Stimulated activated naive B cell treated with anti-CD40 and anti-IgM and Interleukin-4, amounts not matched to agents 10 μg/mL and 1 μg/mL and 100 μg/mL, for 72 hours (primary cell): ENCODE measurements around the gene PDE3B.
"Not testable (repeated sequence)": the region's sequence is repeated elsewhere in the genome, so short reads cannot be mapped to it uniquely, and the experiment has no call there.

ENCODE experiments used
- ATAC-seq, 2 donors: fragments of 150-1000 bp; cut with Tn5 transposase; replicated peaks; 2 replicates each; pipeline ENCODE4 v1.10.0; 2021; ENCODE audit warnings: moderate library complexity in 1 of 2
- DNase-seq: peaks from one replicate; pipeline ENCODE4 v3.0.0; 2021
- H3K27ac Mint-ChIP-seq: one replicate; pipeline ENCODE4 v1.8.0; 2022; ENCODE audit warnings: mild to moderate bottlenecking, mixed read lengths
- H3K27me3 Mint-ChIP-seq, 2 donors: one replicate each; pipeline ENCODE4 v1.8.0; 2022; ENCODE audit warnings: mixed read lengths in 2 of 2
- H3K36me3 Mint-ChIP-seq, 2 donors: one replicate each; pipeline ENCODE4 v1.8.0; 2022; ENCODE audit warnings: mixed read lengths in 2 of 2, mild to moderate bottlenecking in 1 of 2
- H3K4me1 Mint-ChIP-seq, 2 donors: one replicate each; pipeline ENCODE4 v1.8.0; 2022; ENCODE audit warnings: mixed read lengths in 2 of 2, mild to moderate bottlenecking in 1 of 2
- H3K4me3 Mint-ChIP-seq, 2 donors: one replicate each; pipeline ENCODE4 v1.8.0; 2022; ENCODE audit warnings: mild to moderate bottlenecking in 2 of 2, mixed read lengths in 2 of 2, moderate library complexity in 1 of 2
- H3K9me3 Mint-ChIP-seq, 2 donors: one replicate each; pipeline ENCODE4 v1.8.0; 2022; ENCODE audit warnings: mixed read lengths in 2 of 2, mild to moderate bottlenecking in 1 of 2

PDE3B gene

DNA sequence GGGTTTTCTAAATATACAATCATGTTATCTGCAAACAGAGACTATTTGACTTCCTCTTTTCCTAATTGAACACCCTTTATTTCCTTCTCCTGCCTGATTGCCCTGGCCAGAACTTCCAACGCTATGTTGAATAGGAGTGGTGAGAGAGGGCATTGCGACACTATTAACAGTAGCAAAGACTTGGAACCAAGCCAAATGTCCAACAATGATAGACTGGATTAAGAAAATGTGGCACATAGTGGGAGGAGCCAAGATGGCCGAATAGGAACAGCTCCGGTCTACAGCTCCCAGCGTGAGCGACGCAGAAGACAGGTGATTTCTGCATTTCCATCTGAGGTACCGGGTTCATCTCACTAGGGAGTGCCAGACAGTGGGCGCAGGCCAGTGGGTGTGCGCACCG, 72.1 kb downstream of the PDE3B start:
- not testable (repeated sequence) for H3K4me3 Mint-ChIP-seq, H3K27ac Mint-ChIP-seq, DNase-seq, H3K36me3 Mint-ChIP-seq, ATAC-seq, H3K27me3 Mint-ChIP-seq, H3K9me3 Mint-ChIP-seq
- H3K4me1 Mint-ChIP-seq: peaks cover 4 to 18% of the 10 kb centered on the region in 2 donors

DNA sequence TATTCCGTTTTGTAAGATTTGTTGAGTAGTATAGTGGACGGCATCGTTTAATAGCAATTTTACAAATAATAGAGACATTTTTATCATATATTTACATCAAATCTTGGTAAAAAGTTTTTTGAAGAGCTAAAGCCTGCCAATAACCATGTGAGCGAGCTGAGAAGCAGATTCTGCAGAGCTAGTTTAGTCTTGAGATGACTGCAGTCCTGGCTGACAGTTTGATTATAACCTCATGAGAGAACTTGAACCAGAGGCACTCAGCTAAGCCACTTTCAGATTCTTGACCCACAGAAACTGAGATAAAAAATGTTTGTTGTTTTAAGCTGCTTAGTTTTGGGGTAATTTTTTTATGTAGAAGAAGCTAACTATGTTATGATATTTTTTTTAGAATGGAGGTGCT, 78.9 kb downstream of the PDE3B start:
- Mint-ChIP-seq H3K4me1 (no peaks in the 10 kb centered on the region), H3K27me3 (peaks cover 0 to 6% of the 10 kb centered on the region in 2 donors), H3K36me3 (peaks cover 0 to 1% of the 10 kb centered on the region in 2 donors), H3K9me3 (no peaks in the 10 kb centered on the region), H3K27ac (no peak overlapping the region), H3K4me3 (no peak overlapping the region)
- DNase-seq: no peak
- no peak for ATAC-seq

DNA sequence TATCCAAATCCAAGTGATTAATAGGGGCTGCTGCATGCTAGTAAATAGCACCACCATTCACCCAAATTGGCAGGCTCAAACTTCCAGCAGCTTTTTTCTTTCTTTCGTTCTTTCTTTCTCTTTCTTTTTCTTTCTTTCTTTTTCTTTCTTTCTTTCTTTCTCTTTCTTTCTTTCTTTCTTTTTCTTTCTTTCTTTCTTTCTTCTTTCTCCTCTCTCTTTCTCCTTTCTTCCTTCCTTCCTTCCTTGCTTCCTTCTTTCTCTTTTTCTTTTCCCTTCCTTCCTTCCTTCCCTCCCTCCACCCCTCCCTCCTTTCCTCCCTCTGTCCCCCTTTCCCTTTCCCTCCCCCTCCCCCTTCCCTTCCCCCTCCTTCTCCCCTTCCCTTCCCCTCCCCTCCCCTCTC, 81.5 kb downstream of the PDE3B start:
- Mint-ChIP-seq H3K9me3 (no peaks in the 10 kb centered on the region), H3K4me3 (no peak overlapping the region), H3K27ac (no peak overlapping the region), H3K36me3 (peaks cover 0 to 1% of the 10 kb centered on the region in 2 donors), H3K4me1 (peaks cover 3 to 6% of the 10 kb centered on the region in 2 donors), H3K27me3 (peaks cover 0 to 6% of the 10 kb centered on the region in 2 donors)
- DNase-seq (no peak), ATAC-seq (no peak)

DNA sequence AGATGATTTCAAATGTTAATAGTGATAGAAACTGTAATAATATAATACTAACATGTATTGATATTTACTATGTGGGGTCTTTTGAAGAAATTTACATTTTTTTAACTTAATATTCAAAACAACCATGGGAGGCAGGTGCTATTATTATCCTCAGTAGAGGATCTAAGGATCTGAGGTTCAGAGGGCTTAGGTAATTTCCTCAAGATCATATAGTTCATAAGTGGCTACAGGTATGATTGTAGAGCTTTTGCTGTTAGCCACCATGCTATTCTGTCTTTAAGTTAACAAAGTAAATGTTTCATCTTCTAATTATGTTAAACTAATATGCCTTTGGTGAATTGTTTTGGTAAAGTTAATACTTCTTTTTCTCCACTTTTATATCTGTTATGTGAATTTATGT, 83.6 kb downstream of the PDE3B start:
- no peak overlapping the region for H3K4me3 Mint-ChIP-seq
- ATAC-seq (no peak), DNase-seq (no peak)
- H3K27me3 Mint-ChIP-seq: peaks cover 0 to 6% of the 10 kb centered on the region in 2 donors
- peaks cover 0 to 1% of the 10 kb centered on the region in 2 donors for H3K36me3 Mint-ChIP-seq
- H3K9me3 Mint-ChIP-seq: no peaks in the 10 kb centered on the region
- H3K27ac Mint-ChIP-seq: no peak overlapping the region
- peaks cover 3 to 6% of the 10 kb centered on the region in 2 donors for H3K4me1 Mint-ChIP-seq

DNA sequence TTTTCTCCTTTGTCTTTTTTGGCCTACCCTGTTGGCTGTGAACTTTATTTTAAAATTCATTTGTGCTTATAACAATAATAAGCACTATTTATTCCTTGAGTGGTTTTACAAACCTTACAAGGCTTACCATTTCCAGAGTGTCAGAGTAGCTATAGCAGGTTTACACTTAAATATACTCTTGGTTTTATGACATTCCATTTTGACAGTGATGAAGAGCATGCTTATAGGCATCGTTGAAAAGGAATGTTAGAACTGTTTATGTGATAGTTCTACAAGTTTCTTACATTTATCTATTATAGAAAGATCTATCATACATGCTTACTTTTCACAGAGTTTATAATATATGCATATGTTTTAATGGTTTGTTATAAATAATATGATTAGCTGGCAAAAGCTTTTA, 84.1 kb downstream of the PDE3B start:
- Mint-ChIP-seq H3K4me1 (peaks cover 3 to 6% of the 10 kb centered on the region in 2 donors), H3K27me3 (peaks cover 0 to 6% of the 10 kb centered on the region in 2 donors), H3K27ac (no peak overlapping the region), H3K9me3 (no peaks in the 10 kb centered on the region), H3K36me3 (peaks cover 0 to 1% of the 10 kb centered on the region in 2 donors), H3K4me3 (no peak overlapping the region)
- DNase-seq: no peak
- no peak for ATAC-seq

DNA sequence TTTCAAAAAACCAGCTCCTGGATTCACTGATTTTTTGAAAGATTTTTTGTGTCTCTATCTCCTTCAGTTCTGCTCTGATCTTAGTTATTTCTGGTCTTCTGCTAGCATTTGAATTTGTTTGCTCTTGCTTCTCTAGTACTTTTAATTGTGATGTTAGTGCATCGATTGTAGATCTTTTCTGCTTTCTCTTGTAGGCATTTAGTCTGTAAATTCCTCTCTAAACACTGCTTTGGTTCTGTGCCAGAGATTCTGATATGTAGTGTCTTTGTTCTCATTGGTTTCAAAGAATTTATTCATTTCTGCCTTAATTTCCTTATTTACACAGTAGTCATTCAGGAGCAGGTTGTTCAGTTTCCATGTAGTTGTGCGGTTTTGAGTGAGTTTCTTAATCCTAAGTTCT, 96.9 kb downstream of the PDE3B start:
- not testable (repeated sequence) for H3K36me3 Mint-ChIP-seq, H3K27ac Mint-ChIP-seq, DNase-seq, ATAC-seq, H3K4me3 Mint-ChIP-seq, H3K4me1 Mint-ChIP-seq, H3K27me3 Mint-ChIP-seq
- H3K9me3 Mint-ChIP-seq: peaks cover 5 to 11% of the 10 kb centered on the region in 2 donors

DNA sequence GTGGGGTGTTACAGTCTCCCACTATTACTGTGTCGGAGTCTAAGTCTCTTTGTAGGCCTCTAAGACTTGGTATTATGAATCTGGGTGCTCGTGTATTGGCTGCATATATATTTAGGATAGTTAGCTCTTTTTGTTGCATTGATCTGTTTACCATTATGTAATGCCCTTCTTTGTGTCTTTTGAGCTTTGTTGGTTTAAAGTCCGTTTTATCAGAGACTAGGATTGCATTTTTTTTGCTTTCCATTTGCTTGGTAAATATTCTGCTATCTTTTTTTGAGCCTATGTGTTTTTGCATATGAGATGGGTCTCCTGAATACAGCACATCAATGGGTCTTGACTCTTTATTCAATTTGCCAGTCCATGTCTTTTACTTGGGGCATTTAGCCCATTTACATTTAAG, 97.6 kb downstream of the PDE3B start:
- Mint-ChIP-seq H3K4me1 (peaks cover 0 to 7% of the 10 kb centered on the region in 2 donors), H3K4me3 (no peak overlapping the region), H3K36me3 (peaks cover 2 to 3% of the 10 kb centered on the region in 2 donors), H3K9me3 (peaks cover 5 to 11% of the 10 kb centered on the region in 2 donors), H3K27me3 (peaks cover 0 to 12% of the 10 kb centered on the region in 2 donors), H3K27ac (no peak overlapping the region)
- DNase-seq (no peak), ATAC-seq (no peak)

DNA sequence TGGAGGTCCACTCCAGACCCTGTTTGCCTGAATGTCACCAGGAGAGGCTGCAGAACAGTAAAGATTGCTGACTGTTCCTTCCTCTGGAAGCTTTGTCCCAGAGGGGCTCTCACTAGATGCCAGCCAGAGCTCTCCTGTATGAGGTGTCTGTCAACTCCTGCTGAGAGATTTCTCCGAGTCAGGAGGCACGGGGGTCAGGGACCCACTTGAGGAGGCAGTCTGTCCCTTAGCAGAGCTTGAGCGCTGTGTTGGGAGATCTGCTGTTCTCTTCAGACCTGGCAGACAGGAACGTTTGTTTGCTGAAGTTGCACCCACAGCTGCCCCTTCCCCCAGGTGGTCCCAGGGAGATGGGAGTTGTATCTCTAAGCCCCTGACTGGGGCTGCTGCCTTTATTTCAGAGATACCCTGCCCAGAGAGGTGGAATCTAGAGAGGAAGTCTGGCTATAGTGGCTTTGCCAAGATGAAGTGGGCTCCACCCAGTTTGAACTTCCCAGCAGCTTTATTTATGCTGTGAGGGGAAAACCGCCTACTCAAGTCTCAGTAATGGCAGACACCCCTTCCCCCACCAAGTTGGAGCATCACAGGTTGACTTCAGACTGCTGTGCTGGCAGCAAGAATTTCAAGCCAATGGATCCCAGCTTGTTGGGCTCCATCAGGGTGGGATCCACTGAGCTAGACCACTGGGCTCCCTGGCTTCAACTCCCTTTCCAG, 99.4 kb downstream of the PDE3B start:
- peaks cover 0 to 7% of the 10 kb centered on the region in 2 donors for H3K4me1 Mint-ChIP-seq

DNA sequence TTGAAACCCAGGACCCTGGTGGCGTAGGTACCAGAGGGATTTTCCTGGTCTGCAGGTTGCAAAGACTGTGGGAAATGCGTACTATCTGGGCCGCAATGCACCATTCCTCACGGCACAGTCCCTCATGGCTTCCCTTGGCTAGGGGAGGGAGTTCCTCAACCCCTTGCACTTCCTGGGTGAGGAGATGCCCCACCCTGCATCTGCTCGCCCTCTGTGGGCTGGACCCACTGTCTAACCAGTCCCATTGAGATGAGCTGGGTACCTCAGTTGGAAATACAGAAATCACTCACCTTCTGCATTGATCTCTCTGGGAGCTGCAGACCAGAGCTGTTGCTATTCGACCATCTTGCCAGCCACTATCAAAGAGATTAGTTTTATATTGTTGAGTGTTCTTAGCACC, 100.1 kb downstream of the PDE3B start:
- H3K4me3 Mint-ChIP-seq, DNase-seq, ATAC-seq, H3K4me1 Mint-ChIP-seq, H3K36me3 Mint-ChIP-seq, H3K27ac Mint-ChIP-seq: not testable (repeated sequence)
- H3K9me3 Mint-ChIP-seq: peaks cover 3 to 11% of the 10 kb centered on the region in 2 donors
- H3K27me3 Mint-ChIP-seq: peaks cover 0 to 20% of the 10 kb centered on the region in 2 donors

More for the DNA sequence above, 99.4 kb downstream of the PDE3B start:
- DNase-seq (no peak), ATAC-seq (no peak)
- Mint-ChIP-seq H3K36me3 (peaks cover 2 to 3% of the 10 kb centered on the region in 2 donors), H3K27ac (no peak overlapping the region), H3K4me3 (no peak overlapping the region), H3K9me3 (peaks cover 5 to 11% of the 10 kb centered on the region in 2 donors), H3K27me3 (peaks cover 0 to 20% of the 10 kb centered on the region in 2 donors)

DNA sequence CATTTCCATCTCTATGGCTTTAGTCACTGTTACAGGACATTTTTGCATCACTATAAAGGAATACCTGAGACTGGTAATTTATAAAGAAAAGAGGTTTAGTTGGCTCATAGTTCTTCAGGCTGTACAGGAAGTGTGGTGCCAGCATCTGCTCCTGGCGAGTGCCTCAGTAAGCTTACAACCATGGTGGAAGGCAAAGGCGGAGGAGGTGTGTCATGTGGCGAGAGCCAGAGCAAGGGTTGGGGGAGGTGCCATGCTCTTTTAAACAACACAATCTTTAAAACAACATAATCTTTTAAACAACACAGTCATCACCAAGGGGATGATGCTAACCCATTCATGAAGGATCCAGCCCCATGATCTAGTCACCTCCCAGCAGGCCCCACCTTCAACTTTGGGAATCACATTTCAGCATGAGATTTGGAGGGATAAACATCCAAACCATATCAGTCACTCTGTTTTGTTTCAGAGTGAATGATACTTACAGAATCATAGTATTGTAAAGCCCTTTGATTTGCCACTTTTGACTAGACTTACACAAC, 103.3 kb downstream of the PDE3B start:
- Mint-ChIP-seq H3K27me3 (peaks cover 0 to 18% of the 10 kb centered on the region in 2 donors), H3K36me3 (peaks cover 0 to 3% of the 10 kb centered on the region in 2 donors), H3K27ac (peak overlapping the region; percentile 7), H3K9me3 (peaks cover under 1 to 7% of the 10 kb centered on the region in 2 donors), H3K4me1 (peaks cover 0 to 14% of the 10 kb centered on the region in 2 donors), H3K4me3 (no peak overlapping the region)
- no peak for DNase-seq
- ATAC-seq: no peak

DNA sequence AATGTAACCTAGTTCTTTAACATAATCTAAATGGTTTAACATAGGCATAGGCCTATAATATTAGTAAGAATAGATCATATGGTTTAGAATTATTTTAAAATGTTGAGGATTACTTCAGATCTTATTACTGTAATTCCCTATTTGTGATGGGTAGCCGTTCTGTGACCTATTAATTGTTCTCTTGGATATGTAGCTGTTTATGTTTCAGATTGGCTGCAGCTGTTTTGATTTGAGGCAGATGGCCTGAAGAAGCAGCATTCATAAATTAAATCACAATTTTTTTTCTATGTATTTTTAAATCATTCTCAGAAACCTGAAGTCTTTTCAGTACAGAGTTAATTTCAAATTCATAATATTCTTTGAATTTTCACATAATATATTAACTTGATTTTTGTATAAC, 104.5 kb downstream of the PDE3B start:
- no peak for DNase-seq
- no peak overlapping the region for H3K27ac Mint-ChIP-seq
- no peak overlapping the region for H3K4me3 Mint-ChIP-seq
- H3K36me3 Mint-ChIP-seq: no peaks in the 10 kb centered on the region
- peaks cover 0 to 7% of the 10 kb centered on the region in 2 donors for H3K9me3 Mint-ChIP-seq
- H3K4me1 Mint-ChIP-seq: peaks cover 0 to 7% of the 10 kb centered on the region in 2 donors
- H3K27me3 Mint-ChIP-seq: peaks cover 0 to 12% of the 10 kb centered on the region in 2 donors
- ATAC-seq: no peak

DNA sequence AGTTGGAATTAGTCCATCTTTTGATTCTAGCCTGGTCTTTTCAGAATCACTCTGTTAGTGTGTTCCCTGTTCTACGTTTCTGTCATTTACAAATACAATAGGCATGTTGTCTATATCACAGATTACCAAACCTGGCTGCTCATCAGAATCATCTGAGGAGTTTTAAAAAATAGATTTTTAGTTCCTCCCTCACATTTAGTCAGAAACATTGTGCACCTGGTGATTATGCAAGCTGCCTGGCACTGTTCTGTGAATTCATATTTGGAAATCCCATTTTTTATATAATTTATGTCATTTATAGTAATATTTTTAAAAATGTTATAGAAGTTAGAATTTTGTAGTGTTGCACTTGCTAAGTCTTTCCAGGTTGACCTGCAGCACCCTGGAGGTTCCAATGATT, 107.3 kb downstream of the PDE3B start:
- peaks cover 0 to 8% of the 10 kb centered on the region in 2 donors for H3K27me3 Mint-ChIP-seq
- ATAC-seq (no peak), DNase-seq (no peak)
- no peak overlapping the region for H3K27ac Mint-ChIP-seq
- H3K4me1 Mint-ChIP-seq: peaks cover 0 to 7% of the 10 kb centered on the region in 2 donors
- no peak overlapping the region for H3K4me3 Mint-ChIP-seq
- H3K9me3 Mint-ChIP-seq: no peaks in the 10 kb centered on the region
- H3K36me3 Mint-ChIP-seq: no peaks in the 10 kb centered on the region

DNA sequence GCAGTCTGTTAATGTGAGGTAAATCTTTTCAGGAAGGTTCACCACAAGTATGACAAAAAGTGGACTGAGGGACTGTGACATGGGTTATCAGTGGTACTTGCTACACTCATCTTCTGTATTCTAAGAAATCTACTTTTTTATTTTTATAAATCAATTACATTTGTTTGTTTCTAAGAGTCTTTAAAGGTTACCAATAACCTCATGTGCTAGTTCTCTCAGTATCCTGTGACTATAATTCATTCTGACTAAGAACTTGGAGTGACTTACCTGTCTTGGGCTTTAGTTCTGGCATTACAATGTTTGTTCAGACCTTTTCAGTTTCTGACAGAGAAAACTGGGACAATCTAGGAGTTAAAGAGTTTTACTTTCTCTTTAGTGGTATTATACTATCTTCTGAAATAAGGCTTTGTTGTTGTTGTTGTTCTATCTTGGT, 108.4 kb downstream of the PDE3B start:
- Mint-ChIP-seq H3K36me3 (no peaks in the 10 kb centered on the region), H3K27ac (no peak overlapping the region), H3K27me3 (peaks cover 0 to 4% of the 10 kb centered on the region in 2 donors), H3K9me3 (no peaks in the 10 kb centered on the region), H3K4me1 (peaks cover 0 to 7% of the 10 kb centered on the region in 2 donors), H3K4me3 (no peak overlapping the region)
- no peak for ATAC-seq
- DNase-seq: no peak

DNA sequence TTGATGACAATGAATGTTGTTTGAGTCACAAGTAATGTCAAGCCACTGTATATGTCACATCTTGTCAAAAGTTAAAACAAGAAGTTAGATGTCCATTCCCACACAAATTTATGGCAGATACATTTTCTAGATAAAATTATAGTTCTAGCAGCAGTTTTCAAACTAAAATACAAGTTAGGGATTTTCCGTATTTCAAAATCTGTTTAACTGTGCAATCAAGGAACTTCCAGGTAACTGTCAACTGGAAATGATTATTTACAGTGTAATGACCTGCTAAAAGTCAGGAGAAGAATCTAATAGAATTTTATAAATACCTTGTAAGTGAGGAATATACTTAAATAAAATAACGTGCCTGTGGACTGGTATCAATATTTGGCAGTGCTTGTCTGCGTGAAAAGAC, 111.5 kb downstream of the PDE3B start:
- H3K9me3 Mint-ChIP-seq: no peaks in the 10 kb centered on the region
- no peaks in the 10 kb centered on the region for H3K36me3 Mint-ChIP-seq
- H3K27me3 Mint-ChIP-seq: no peaks in the 10 kb centered on the region
- no peak overlapping the region for H3K27ac Mint-ChIP-seq
- H3K4me1 Mint-ChIP-seq: peaks cover 0 to 13% of the 10 kb centered on the region in 2 donors
- H3K4me3 Mint-ChIP-seq: no peak overlapping the region
- ATAC-seq (no peak), DNase-seq (no peak)

DNA sequence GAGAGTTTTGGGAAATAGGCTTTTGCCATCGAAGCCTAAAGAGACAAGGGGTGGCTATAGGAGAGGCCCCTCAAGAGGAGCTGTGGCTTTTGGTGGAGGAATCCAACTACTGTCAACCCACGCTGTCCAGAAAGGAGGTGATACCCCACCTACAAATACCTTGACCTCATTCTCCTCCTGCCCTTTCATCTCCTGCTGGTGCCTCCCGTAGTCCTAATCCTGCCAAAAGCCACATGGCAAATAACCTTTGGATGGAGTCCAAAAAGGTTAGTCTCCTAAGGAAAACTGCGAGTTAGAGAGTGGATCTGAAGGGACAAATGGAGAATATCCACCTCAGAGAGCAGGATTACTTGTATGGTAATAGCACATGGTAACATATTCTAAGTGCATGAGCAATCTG, 112.7 kb downstream of the PDE3B start:
- Mint-ChIP-seq H3K36me3 (no peaks in the 10 kb centered on the region), H3K4me3 (no peak overlapping the region), H3K9me3 (no peaks in the 10 kb centered on the region), H3K4me1 (peaks cover 0 to 11% of the 10 kb centered on the region in 2 donors), H3K27ac (no peak overlapping the region), H3K27me3 (no peaks in the 10 kb centered on the region)
- no peak for ATAC-seq
- DNase-seq: no peak
